ENCODE measurements around the gene TMEM106B. TPM values are rescaled to one million over a fixed set of nuclear protein-coding genes. Genes with fewer than 3 reads are reported as not detected.
"Not testable (repeated sequence)": the region's sequence is repeated elsewhere in the genome, so short reads cannot be mapped to it uniquely, and the experiment has no call there.

The TMEM106B gene
- polyA plus RNA-seq (ENCODE audit: insufficient read depth in 1 of 5, insufficient read length in 5 of 5, low replicate concordance in 1 of 5), result 10 to 100 TPM; 42.9 to 90.8 (median 73.6) TPM
- long read RNA-seq, donor 1, transcript TMEM106B-202 (8 exons, 2,126 nt), result major isoform, 22 of 22 reads
- long read RNA-seq, donor 1, partial matches to known transcripts, result 0 of 22 reads
- long read RNA-seq, donor 1, other reads (novel, unspliced or antisense), result 0 of 22 reads
- long read RNA-seq, donor 2, transcript TMEM106B-202 (8 exons, 2,126 nt), result major isoform, 10 of 10 reads
- long read RNA-seq, donor 2, partial matches to known transcripts, result 0 of 10 reads
- long read RNA-seq, donor 2, other reads (novel, unspliced or antisense), result 0 of 10 reads
- long read RNA-seq, donor 3, transcript TMEM106B-202 (8 exons, 2,126 nt), result major isoform, 13 of 13 reads
- long read RNA-seq, donor 3, partial matches to known transcripts, result 0 of 13 reads
- long read RNA-seq, donor 3, other reads (novel, unspliced or antisense), result 0 of 13 reads
- long read RNA-seq, donor 4, transcript TMEM106B-202 (8 exons, 2,126 nt), result major isoform, 13 of 13 reads
- long read RNA-seq, donor 4, partial matches to known transcripts, result 0 of 13 reads
- long read RNA-seq, donor 4, other reads (novel, unspliced or antisense), result 0 of 13 reads
- long read RNA-seq, donor 5, transcript TMEM106B-202 (8 exons, 2,126 nt), result major isoform, 10 of 10 reads
- long read RNA-seq, donor 5, partial matches to known transcripts, result 0 of 10 reads
- long read RNA-seq, donor 5, other reads (novel, unspliced or antisense), result 0 of 10 reads
- long read RNA-seq, donor 6, full-length matches to known transcripts, result 24 of 24 reads
- long read RNA-seq, donor 6, partial matches to known transcripts, result 0 of 24 reads
- long read RNA-seq, donor 6, other reads (novel, unspliced or antisense), result 0 of 24 reads
- long read RNA-seq, donor 7, transcript TMEM106B-202 (8 exons, 2,126 nt), result major isoform, 6 of 6 reads
- long read RNA-seq, donor 7, partial matches to known transcripts, result 0 of 6 reads
- long read RNA-seq, donor 7, other reads (novel, unspliced or antisense), result 0 of 6 reads
- long read RNA-seq, donor 8, partial matches to known transcripts, result 0 of 4 reads
- long read RNA-seq, donor 8, other reads (novel, unspliced or antisense), result 0 of 4 reads

- peak; percentile 98 for DNase-seq
Measured at GRCh38 chr7:12211054-12211710, at the start of gene TMEM106B. TSS of gene TMEM106B (plus strand) at chr7:12211294. CDS start at chr7:12214811, 3,517 bp downstream.

DNA sequence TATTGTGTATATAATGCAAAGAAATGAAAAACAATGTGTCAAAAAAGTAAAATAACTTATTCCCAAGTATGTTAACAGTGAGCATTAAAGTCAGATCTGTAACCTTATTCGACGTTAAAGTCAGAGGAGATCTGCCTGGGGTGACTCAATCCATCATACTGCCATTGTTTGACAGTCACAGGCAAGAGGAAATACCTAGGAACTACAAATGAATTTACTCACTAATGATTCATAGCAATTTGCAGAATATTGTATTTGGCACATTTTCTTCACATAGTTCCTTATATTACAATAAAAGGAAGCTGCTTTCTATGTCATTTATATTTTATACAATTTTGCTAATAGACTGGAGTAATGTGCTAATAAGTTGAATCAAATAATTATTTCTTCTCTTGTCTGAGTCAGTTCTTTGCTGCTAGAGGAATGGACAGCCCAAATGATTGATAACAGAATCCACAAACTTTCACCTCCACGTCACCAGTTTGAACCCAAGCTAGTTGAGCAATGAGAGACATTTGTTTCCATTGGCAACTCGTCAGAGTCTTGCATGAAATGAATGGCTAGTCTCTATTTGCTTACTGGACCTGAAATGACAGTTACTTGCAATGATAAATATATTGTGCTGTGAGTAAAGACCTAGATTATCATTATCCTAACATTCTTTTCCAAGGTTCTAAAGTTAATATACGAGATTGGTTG, 48.5 kb upstream of the TMEM106B start:
- no peak for DNase-seq

DNA sequence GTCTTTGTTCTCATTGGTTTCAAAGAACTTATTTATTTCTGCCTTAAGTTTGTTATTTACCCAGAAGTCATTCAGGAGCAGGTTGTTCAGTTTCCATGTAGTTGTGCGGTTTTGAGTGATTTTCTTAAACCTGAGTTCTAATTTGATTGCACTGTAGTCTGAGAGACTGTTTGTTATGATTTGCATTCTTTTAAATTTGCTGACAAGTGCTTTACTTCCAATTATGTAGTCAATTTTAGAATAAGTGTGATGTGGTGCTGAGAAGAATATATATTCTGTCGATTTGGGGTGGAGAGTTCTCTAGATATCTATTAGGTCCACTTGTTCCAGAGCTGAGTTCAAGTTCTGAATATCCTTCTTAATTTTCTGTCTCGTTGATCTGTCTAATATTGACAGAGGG, 43.0 kb upstream of the TMEM106B start:
- not testable (repeated sequence) for DNase-seq

DNA sequence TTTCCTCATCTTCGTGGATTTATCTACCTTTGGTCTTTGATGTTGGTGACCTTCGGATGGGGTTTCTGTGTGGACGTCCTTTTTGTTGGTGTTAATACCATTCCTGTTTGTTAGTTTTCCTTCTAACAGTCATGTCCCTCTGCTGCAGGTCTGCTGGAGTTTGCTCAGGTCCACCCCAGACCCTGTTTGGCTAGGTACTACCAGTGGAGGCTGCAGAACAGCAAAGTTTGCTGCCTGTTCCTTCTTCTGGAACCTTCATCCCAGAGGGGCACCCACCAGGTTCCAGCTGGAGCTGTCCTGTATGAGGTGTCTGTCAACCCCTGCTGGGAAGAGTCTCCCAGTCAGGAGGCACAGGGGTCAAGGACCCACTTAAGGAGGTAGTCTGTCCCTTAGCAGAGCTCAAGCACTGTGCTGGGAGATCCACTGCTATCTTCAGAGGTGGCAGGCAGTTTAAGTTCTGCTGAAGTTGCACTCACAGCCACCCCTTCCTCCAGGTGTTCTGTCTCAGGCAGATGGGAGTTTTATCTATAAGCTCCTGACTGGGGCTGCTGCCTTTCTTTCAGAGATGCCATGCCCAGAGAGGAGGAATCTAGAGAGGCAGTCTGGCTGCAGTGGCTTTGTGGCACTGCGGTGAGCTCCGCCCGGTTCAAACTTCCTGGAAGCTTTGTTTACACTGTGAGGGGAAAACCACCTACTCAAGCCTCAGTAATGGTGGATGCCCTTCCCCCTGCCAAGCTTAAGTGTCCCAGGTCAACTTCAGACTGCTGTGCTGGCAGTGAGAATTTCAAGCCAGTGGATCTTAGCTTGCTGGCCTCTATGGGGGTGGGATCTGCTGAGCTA, 40.9 kb upstream of the TMEM106B start:
- DNase-seq, result not testable (repeated sequence)

GRCh38 chr7:12173671-12174070, 37.4 kb upstream of the TMEM106B start:
- DNase-seq, result no peak

DNA sequence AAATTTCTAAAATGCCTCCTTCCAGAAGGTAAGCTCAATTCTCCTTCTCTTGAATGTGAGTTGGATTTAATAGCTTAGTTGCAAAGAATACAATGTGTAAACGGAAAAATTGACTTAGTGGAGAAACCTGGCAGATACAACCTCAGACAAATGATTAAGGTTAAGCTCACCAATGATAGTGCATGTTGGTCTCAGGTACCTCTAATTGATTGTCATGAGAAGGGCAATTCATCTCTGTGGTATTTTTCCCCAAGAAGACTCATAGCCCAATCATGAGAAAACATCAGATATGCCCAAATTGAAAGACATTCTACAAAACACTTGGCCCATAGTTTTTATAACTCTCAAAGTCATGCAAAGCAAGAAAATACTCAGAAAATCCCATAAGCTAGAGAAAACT, 36.2 kb upstream of the TMEM106B start:
- DNase-seq, result no peak

DNA sequence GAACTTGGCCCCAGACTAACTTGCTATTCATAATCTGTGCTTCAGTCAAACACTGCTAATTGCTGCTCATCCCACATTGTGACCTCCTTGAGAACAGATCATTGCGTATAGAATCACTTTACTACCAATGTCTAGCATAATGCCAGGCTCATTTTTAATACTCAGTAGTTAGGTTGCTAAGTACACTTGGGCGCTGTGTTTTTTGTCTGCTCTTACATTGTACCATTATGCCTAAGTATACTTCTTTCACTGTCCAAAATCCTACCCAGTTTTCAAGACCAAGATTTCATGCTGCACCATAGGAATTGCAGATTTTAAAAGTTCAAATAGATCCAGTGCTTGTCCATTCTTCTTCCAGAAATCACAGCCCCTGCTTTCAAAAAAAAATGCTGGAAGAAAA, 32.8 kb upstream of the TMEM106B start:
- DNase-seq, result no peak

- DNase-seq, result no peak
Measured at GRCh38 chr7:12194426-12194825, 16.7 kb upstream of the TMEM106B start.

DNA sequence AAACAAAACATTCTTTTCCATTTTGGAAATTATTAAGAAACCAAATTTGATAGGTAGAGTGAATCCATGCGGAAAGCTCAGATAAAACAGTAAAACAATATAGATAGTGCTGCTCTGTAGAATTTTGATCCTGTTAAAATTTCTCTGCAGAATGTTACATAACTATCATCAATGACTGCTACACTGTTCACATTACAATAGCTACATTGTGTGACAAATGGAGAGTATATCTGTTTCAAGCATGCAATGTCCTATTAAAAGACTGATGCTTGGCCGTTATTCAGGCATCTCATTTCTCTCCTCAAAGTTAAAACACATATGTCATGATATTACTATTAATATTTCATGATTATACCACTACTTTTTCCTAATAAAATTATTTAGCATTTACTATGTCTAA, 14.7 kb upstream of the TMEM106B start:
- no peak for DNase-seq

DNA sequence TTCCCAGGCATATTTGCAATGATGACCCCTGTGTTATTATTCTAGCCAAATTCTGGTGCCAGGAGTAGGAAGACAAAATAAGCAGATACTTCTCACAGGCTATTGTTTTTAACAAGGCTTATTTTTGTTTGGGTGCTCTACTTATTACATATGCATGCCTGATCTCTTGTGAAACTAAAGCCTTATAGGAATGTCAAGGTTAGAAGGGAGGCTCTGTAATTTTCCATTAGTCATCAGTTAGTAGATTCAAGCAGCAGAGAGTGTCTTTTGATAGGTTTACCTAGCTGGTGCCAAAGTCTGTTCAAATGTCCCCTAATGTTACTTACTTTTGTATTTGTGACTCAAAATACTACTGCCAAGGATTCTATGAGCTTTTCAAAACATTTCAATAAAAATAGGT, 11.7 kb upstream of the TMEM106B start:
- DNase-seq, result no peak

DNA sequence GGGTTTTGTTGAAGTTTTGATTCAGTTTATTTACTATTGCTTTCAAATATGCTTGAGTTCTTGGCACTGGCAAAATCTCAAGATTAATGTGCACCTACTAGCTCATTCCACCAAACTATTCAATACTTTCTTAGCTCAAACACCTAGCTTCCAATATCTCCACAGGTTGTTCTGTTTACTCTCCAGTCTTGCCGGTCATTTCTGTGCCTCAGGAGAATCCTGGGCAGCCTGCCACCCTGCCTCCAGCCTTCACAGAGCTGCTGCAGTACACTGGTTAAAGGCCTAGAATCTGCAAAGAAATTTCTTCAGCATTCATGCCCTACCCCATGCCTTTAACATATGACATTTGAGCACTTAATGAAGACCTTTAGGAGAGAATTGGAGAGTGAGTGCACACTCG, 4.0 kb upstream of the TMEM106B start:
- no peak for DNase-seq

DNA sequence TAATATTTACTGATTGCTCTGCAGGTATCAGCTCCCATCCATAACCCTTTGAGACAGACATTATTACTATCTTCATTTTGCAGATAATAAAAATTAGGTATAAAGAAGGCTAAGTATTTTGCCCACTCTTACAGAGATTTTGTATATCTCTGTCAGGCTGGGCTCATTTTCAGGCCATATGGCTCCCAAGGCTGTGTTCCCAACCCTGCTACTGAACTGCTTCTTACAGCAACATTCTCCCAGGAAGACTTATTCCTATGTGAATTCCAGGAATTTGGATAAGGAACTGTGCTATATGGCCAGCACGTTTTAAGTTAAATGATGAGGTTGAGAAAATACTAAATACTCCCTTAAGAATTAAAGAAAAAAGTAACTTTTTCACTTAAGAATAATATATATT, 1.9 kb upstream of the TMEM106B start:
- DNase-seq, result no peak

- DNase-seq, result no peak
Measured at GRCh38 chr7:12210179-12211053, 678 bp upstream of the TMEM106B start.

GRCh38 chr7:12211711-12212485, 804 bp downstream of the TMEM106B start:
- DNase-seq, result no peak

DNA sequence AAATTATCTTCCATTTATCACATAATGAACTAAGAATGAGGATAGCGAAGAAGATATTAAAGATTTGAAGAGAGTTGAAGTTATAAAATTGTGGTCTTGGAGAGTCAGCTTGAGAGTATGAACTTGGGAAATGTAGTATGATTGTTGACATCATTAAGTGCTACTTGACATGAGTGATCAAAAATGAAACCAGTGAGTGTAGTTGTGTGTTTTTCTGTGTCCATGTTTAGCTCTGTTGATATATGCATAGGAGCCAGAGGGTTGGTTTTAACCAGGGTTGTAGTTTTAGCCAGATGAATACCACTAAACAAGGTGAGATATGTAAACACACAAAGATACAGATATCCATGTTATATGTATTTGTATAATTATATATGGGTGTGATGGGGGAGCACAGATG, 6.2 kb downstream of the TMEM106B start:
- DNase-seq, result no peak

- no peak for DNase-seq
Measured at GRCh38 chr7:12220389-12221046, 9.4 kb downstream of the TMEM106B start.

DNA sequence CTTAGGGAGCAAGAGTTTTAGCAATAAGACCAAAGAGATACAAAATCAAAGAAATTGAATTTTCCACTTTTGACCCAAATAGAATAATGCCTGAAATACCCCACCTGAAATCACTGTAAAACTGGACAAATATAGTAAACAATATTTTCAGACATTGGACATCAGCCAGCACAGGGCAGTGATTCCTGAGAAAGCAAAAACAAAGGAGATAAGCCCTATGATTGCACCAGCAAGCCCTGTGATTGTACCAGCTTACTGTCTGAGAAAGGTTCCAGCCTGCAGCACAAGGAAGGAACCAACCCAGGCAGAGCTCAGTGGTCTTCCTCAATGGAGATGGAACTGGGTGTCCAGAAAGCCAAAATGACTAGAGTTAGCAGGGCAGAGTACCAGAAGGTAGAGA, 10.3 kb downstream of the TMEM106B start:
- DNase-seq, result no peak
